Esophagus squamous epithelium (tissue), 4 donors: ENCODE measurements around the gene GJD3.
"Not testable (repeated sequence)": the region's sequence is repeated elsewhere in the genome, so short reads cannot be mapped to it uniquely, and the experiment has no call there.

ENCODE experiments used
- CTCF ChIP-seq, 6 experiments: fragments of 450-650 bp in 4 of 6; fragments of 200-600 bp in 2 of 6; sonication (generic) in 2 of 6; IDR thresholded peaks; one replicate each; pipeline ENCODE4 v1.5.1; 2016 to 2019; ENCODE audit warnings: antibody characterized with exemption in 6 of 6, mild to moderate bottlenecking in 4 of 6, moderate library complexity in 4 of 6
- POLR2A ChIP-seq, 4 donors: fragments of 450-650 bp; IDR thresholded peaks; one replicate each; pipeline ENCODE4 v1.6.1; 2017; ENCODE audit warnings: antibody characterized with exemption in 4 of 4, mild to moderate bottlenecking in 4 of 4, moderate library complexity in 3 of 4

- not testable (repeated sequence) for TF ChIP-seq CTCF, POLR2A (IDR thresholded peaks at IDR 0.05)
Observed at GRCh38 chr17:40409540-40409939, 45.0 kb upstream of the GJD3 start.
